CD14-positive monocyte (primary cell): ENCODE data around the gene AEBP2. TPM values are rescaled to one million over a fixed set of nuclear protein-coding genes. Genes with fewer than 3 reads are reported as not detected.
A peak's percentile ranks its signal among the peaks of the same experiment; 100 is the strongest.

Experiments used
- DNase-seq, 3 donors: peaks; one replicate each; pipeline ENCODE4 v3.0.0-alpha.2; 2011 to 2022
- H2AFZ ChIP-seq: 2 replicates; pipeline ENCODE4 v1.6.0; 2012; ENCODE audit warnings: mild to moderate bottlenecking, low read depth, low read length, inconsistent platforms; ENCODE audit not compliant: insufficient read depth, poor library complexity, severe bottlenecking
- H3K27ac ChIP-seq, 2 donors: 1 replicate in 1 of 2; 2 replicates in 1 of 2; pipeline ENCODE4 v1.5.1; 2012 to 2013; ENCODE audit warnings: low read length in 2 of 2, control low read depth in 1 of 2, inconsistent platforms in 1 of 2, low read depth in 1 of 2, mild to moderate bottlenecking in 1 of 2
- H3K27me3 ChIP-seq, 2 donors: one replicate each; pipeline versions ENCODE4 v1.6.0 to v1.6.1; 2011 to 2013; ENCODE audit warnings: low read length in 2 of 2; ENCODE audit not compliant: control insufficient read depth in 2 of 2, insufficient read depth in 2 of 2
- H3K36me3 ChIP-seq, 2 donors: replicated peaks in 1 of 2; 1 replicate in 1 of 2; 2 replicates in 1 of 2; pipeline versions ENCODE4 v1.5.1 to v1.6.1; 2012 to 2013; ENCODE audit warnings: low read length in 2 of 2, control low read depth in 1 of 2, inconsistent platforms in 1 of 2, mild to moderate bottlenecking in 1 of 2; ENCODE audit not compliant: insufficient read depth in 2 of 2, control insufficient read depth in 1 of 2
- H3K4me1 ChIP-seq, 2 donors: 1 replicate in 1 of 2; 2 replicates in 1 of 2; pipeline versions ENCODE4 v1.5.1 to v1.6.1; 2012 to 2013; ENCODE audit warnings: low read length in 2 of 2, control low read depth in 1 of 2, inconsistent platforms in 1 of 2, mild to moderate bottlenecking in 1 of 2, moderate library complexity in 1 of 2; ENCODE audit not compliant: insufficient read depth in 2 of 2, control insufficient read depth in 1 of 2
- H3K4me2 ChIP-seq: replicated peaks from 2 replicates; pipeline ENCODE3; 2012; ENCODE audit warnings: low read length, moderate library complexity, mild to moderate bottlenecking; ENCODE audit not compliant: poor library complexity, severe bottlenecking; ENCODE audit errors: extremely low read depth
- H3K4me3 ChIP-seq, 3 experiments: fragments of 200-600 bp in 1 of 3; sonication (generic) in 1 of 3; replicated peaks in 1 of 3; 1 replicate in 2 of 3; 2 replicates in 1 of 3; pipeline ENCODE4 v1.5.1; 2011 to 2013; ENCODE audit warnings: low read length in 3 of 3, mild to moderate bottlenecking in 3 of 3, control low read depth in 2 of 3, low read depth in 2 of 3, inconsistent platforms in 1 of 3, moderate library complexity in 1 of 3
- H3K79me2 ChIP-seq: 2 replicates; pipeline ENCODE4 v1.6.0; 2012; ENCODE audit warnings: mild to moderate bottlenecking, control low read depth, inconsistent platforms, low read length, moderate library complexity; ENCODE audit not compliant: insufficient read depth
- H3K9ac ChIP-seq: 2 replicates; pipeline ENCODE4 v1.6.0; 2017; ENCODE audit warnings: low read length, mild to moderate bottlenecking; ENCODE audit not compliant: insufficient read depth, poor library complexity, severe bottlenecking
- H3K9me3 ChIP-seq, 2 donors: replicated peaks in 1 of 2; 1 replicate in 1 of 2; 2 replicates in 1 of 2; pipeline versions ENCODE4 v1.5.1 to v1.6.1; 2012 to 2013; ENCODE audit warnings: low read length in 2 of 2, control low read depth in 1 of 2; ENCODE audit not compliant: control insufficient read depth in 1 of 2, insufficient read depth in 1 of 2
- H4K20me1 ChIP-seq: 2 replicates; pipeline ENCODE4 v1.6.0; 2012; ENCODE audit warnings: mild to moderate bottlenecking, low read length, control low read depth, moderate library complexity; ENCODE audit not compliant: insufficient read depth
- H3K27ac Mint-ChIP-seq, 7 donors: one replicate each; pipeline ENCODE4 v1.8.0; 2020; ENCODE audit warnings: mild to moderate bottlenecking in 7 of 7, mixed read lengths in 7 of 7, moderate library complexity in 6 of 7, inconsistent platforms in 2 of 7
- H3K27me3 Mint-ChIP-seq, 3 donors: one replicate each; pipeline ENCODE4 v1.8.0; 2021 to 2022; ENCODE audit warnings: low read depth in 3 of 3, mild to moderate bottlenecking in 3 of 3, mixed read lengths in 3 of 3, moderate library complexity in 3 of 3, inconsistent platforms in 1 of 3
- H3K36me3 Mint-ChIP-seq, 2 donors: one replicate each; pipeline ENCODE4 v1.8.0; 2020; ENCODE audit warnings: mixed read lengths in 2 of 2, inconsistent platforms in 1 of 2, mild to moderate bottlenecking in 1 of 2
- H3K4me1 Mint-ChIP-seq: one replicate; pipeline ENCODE4 v1.8.0; 2020; ENCODE audit warnings: mild to moderate bottlenecking, mixed read lengths
- H3K4me3 Mint-ChIP-seq, 2 donors: one replicate each; pipeline ENCODE4 v1.8.0; 2020; ENCODE audit warnings: mild to moderate bottlenecking in 2 of 2, mixed read lengths in 2 of 2, moderate library complexity in 1 of 2
- H3K9me3 Mint-ChIP-seq, 7 donors: one replicate each; pipeline ENCODE4 v1.8.0; 2020 to 2022; ENCODE audit warnings: mixed read lengths in 7 of 7, mild to moderate bottlenecking in 6 of 7, moderate library complexity in 6 of 7, inconsistent platforms in 2 of 7
- CTCF ChIP-seq: fragments of 200-600 bp; IDR thresholded peaks from one replicate; pipeline ENCODE4 v1.8.0; 2022; ENCODE audit warnings: antibody characterized with exemption, mild to moderate bottlenecking
- WGBS: methylation state at CpG from one replicate; pipeline ENCODE4 v1.1.5; 2013; ENCODE audit warnings: missing lambda C conversion rate; ENCODE audit not compliant: insufficient coverage; 5-methylcytosine and 5-hydroxymethylcytosine counted together
- intact Hi-C, 2 donors: fragments of 100-400 bp; cut with micrococcal nuclease; formaldehyde crosslinking; loops; one replicate each; pipeline versions ENCODE4 v1.15.0 to v1.15.1; 2023
- polyA plus RNA-seq, 3 donors: library from polyadenylated mRNA; depleted of rRNA in 1 of 3; unstranded in 2 of 3; stranded (reverse) in 1 of 3; fragments of 300-500 nt in 2 of 3; fragments of >200 nt in 1 of 3; fragmentation: Illumina TruSeq in 2 of 3; gene quantifications; 1 replicate in 2 of 3; 2 replicates in 1 of 3; pipeline ENCODE4 v1.2.3, GENCODE V29; 2012 to 2021

Gene AEBP2
- polyA plus RNA-seq, 3 donors: 3.0 to 8.0 (median 4.4) TPM

GRCh38 chr12:19530637-19531023 is 91.3 kb downstream of the AEBP2 start:
- Mint-ChIP-seq H3K36me3 (peaks cover 3% of the 10 kb centered on the region in 2 donors), H3K4me1 (no peaks in the 10 kb centered on the region), H3K27me3 (peaks cover 0 to 1% (median 0%) of the 10 kb centered on the region in 3 donors), H3K9me3 (peaks cover 0 to 6% (median 2%) of the 10 kb centered on the region in 7 donors), H3K27ac (no peak overlapping the region), H3K4me3 (no peak overlapping the region)
- no peak for DNase-seq
- no peak overlapping the region for H3K27ac ChIP-seq
- intact Hi-C loops: no loop called here
- H2AFZ ChIP-seq: no peak overlapping the region
- peaks cover 0 to 3% of the 10 kb centered on the region in 2 donors for H3K9me3 ChIP-seq
- H3K36me3 ChIP-seq: no peaks in the 10 kb centered on the region
- H3K4me3 ChIP-seq: no peak overlapping the region
- no peak for TF ChIP-seq CTCF
- no peak overlapping the region for H3K9ac ChIP-seq
- H3K4me2 ChIP-seq: no peak overlapping the region
- no peaks in the 10 kb centered on the region for H3K4me1 ChIP-seq
- no peaks in the 10 kb centered on the region for H3K79me2 ChIP-seq
- H3K27me3 ChIP-seq: no peaks in the 10 kb centered on the region
- no peaks in the 10 kb centered on the region for H4K20me1 ChIP-seq

GRCh38 chr12:19533567-19533966 is 94.3 kb downstream of the AEBP2 start:
- no peaks in the 10 kb centered on the region for H3K36me3 ChIP-seq
- H3K79me2 ChIP-seq: no peaks in the 10 kb centered on the region
- no CpG with 5 or more reads among the region's 3 CpGs for WGBS
- Mint-ChIP-seq H3K27me3 (peaks cover 0 to 2% (median 1%) of the 10 kb centered on the region in 3 donors), H3K36me3 (peaks cover 0 to 5% of the 10 kb centered on the region in 2 donors), H3K9me3 (peaks cover 2 to 15% (median 8%) of the 10 kb centered on the region in 7 donors), H3K27ac (peak overlapping the region in 1 of 7 donors; percentile 46), H3K4me3 (no peak overlapping the region), H3K4me1 (no peaks in the 10 kb centered on the region)
- H2AFZ ChIP-seq: no peak overlapping the region
- H3K4me2 ChIP-seq: no peak overlapping the region
- no peak overlapping the region for H3K27ac ChIP-seq
- TF ChIP-seq CTCF: no peak
- no peak for DNase-seq
- H3K27me3 ChIP-seq: no peaks in the 10 kb centered on the region
- H3K4me3 ChIP-seq: no peak overlapping the region
- intact Hi-C loops: no loop called here
- no peaks in the 10 kb centered on the region for H3K4me1 ChIP-seq
- H3K9me3 ChIP-seq: peaks cover 3 to 5% of the 10 kb centered on the region in 2 donors
- H4K20me1 ChIP-seq: no peaks in the 10 kb centered on the region
- H3K9ac ChIP-seq: no peak overlapping the region
